ENCODE data around the gene CNIH2. TPM values are rescaled to one million over a fixed set of nuclear protein-coding genes. Genes with fewer than 3 reads are reported as not detected.

Gene CNIH2
- total RNA-seq, 4 donors from 2014 or later, result not detected

GRCh38 chr11:66279092-66279734, 1.2 kb downstream of the CNIH2 start:
- TF ChIP-seq POLR2A (IDR thresholded peaks at IDR 0.05) (no peak), CTCF (IDR thresholded peaks at IDR 0.05) (no peak)
- Histone ChIP-seq H3K4me3 (replicated peaks in 1 of 3) (no peak overlapping the region), H3K36me3 (peaks cover 18 to 22% of the 10 kb centered on the region in 2 donors), H3K27me3 (no peaks in the 10 kb centered on the region), H3K27ac (no peak overlapping the region), H3K9me3 (no peaks in the 10 kb centered on the region), H3K4me1 (peaks cover 4 to 14% of the 10 kb centered on the region in 2 donors)
- WGBS, 2 donors, result 67 to 73% methylated on average over 15 of the region's 15 CpGs
- DNase-seq, result no peak
- intact Hi-C loops (cut with DNase I), result no loop called here

- WGBS, 2 donors, result 84 to 85% methylated on average over 6 to 9 of the region's 14 CpGs
- Histone ChIP-seq H3K4me3 (replicated peaks in 1 of 3) (no peak overlapping the region), H3K9me3 (no peaks in the 10 kb centered on the region), H3K36me3 (peaks cover 6 to 17% of the 10 kb centered on the region in 2 donors), H3K4me1 (peaks cover 4 to 14% of the 10 kb centered on the region in 2 donors), H3K27ac (no peak overlapping the region), H3K27me3 (no peaks in the 10 kb centered on the region)
- intact Hi-C loops (cut with DNase I), result no loop called here
- no peak for DNase-seq
- no peak for TF ChIP-seq CTCF (IDR thresholded peaks at IDR 0.05)
- TF ChIP-seq POLR2A (IDR thresholded peaks at IDR 0.05), result no peak
Observed at GRCh38 chr11:66280428-66280827, 2.5 kb downstream of the CNIH2 start.

GRCh38 chr11:66281001-66281400, 3.0 kb downstream of the CNIH2 start:
- peaks cover under 1 to 11% of the 10 kb centered on the region in 2 donors for H3K36me3 ChIP-seq
- no peak overlapping the region for H3K4me3 ChIP-seq (replicated peaks in 1 of 3)
- WGBS, 2 donors, result 87 to 96% methylated on average over 6 of the region's 6 CpGs
- H3K4me1 ChIP-seq, result peaks cover 4 to 14% of the 10 kb centered on the region in 2 donors
- no peaks in the 10 kb centered on the region for H3K27me3 ChIP-seq
- no peak overlapping the region for H3K27ac ChIP-seq
- no peaks in the 10 kb centered on the region for H3K9me3 ChIP-seq
- no peak for DNase-seq
- intact Hi-C loops (cut with DNase I), result no loop called here
- TF ChIP-seq POLR2A (IDR thresholded peaks at IDR 0.05) (no peak), CTCF (IDR thresholded peaks at IDR 0.05) (no peak)

- H3K4me3 ChIP-seq (replicated peaks in 1 of 3), result no peak overlapping the region
- H3K27ac ChIP-seq, result no peak overlapping the region
- peaks cover 0 to 6% of the 10 kb centered on the region in 2 donors for H3K36me3 ChIP-seq
- peaks cover 4 to 14% of the 10 kb centered on the region in 2 donors for H3K4me1 ChIP-seq
- H3K27me3 ChIP-seq, result no peaks in the 10 kb centered on the region
- intact Hi-C loops (cut with DNase I), result loop anchor here (2.0 kb wide), 1 partner anchor 59 kb away; no protein-coding TSS in a partner anchor
- DNase-seq, result peak in 1 of 2 donors; percentile 25
- WGBS, 2 donors, result 38 to 66% methylated on average over 5 to 14 of the region's 20 CpGs
- H3K9me3 ChIP-seq, result no peaks in the 10 kb centered on the region
- no peak for TF ChIP-seq POLR2A (IDR thresholded peaks at IDR 0.05)
- TF ChIP-seq CTCF (IDR thresholded peaks at IDR 0.05), result no peak
Observed at GRCh38 chr11:66281776-66282467, 3.9 kb downstream of the CNIH2 start.

Measured in thyroid gland (tissue), 4 donors.